Ramos (cell line): Measurements from ENCODE around the gene RFX2.

Experiments
- in situ Hi-C: fragments of 300-500 bp; cut with MboI; formaldehyde crosslinking; loops from one replicate; pipeline ENCODE4 v1.14.3; 2022; ENCODE audit warnings: low sequenced_read_pairs; ENCODE audit not compliant: unreplicated experiment

The RFX2 gene

GRCh38 chr19:5949792-5950305, 160.5 kb downstream of the RFX2 start:
- in situ Hi-C loops = no loop called here

GRCh38 chr19:5948752-5949564, 161.3 kb downstream of the RFX2 start:
- in situ Hi-C loops = no loop called here

GRCh38 chr19:5947435-5947834, 162.9 kb downstream of the RFX2 start:
- in situ Hi-C loops = no loop called here

- in situ Hi-C loops = no loop called here
Observed at GRCh38 chr19:5943623-5944022, 166.7 kb downstream of the RFX2 start.
